Neural cell (in vitro differentiated cells): ENCODE data around the gene DIDO1. TPM values are rescaled to one million over a fixed set of nuclear protein-coding genes. Genes with fewer than 3 reads are reported as not detected.

Source experiments
- H2AFZ ChIP-seq: fragments of 200-600, 300-800 bp; sonication (generic), shearing (Covaris generic); 2 replicates; pipeline ENCODE4 v1.6.0; 2014; ENCODE audit warnings: low read depth, mild to moderate bottlenecking, antibody characterized with exemption, low read length, moderate library complexity
- H3F3A ChIP-seq: fragments of 200-600 bp; shearing (Covaris generic); 2 replicates; pipeline ENCODE4 v1.6.1; 2016; ENCODE audit warnings: mild to moderate bottlenecking, moderate library complexity, mixed read lengths, antibody characterized with exemption, low read length; ENCODE audit not compliant: insufficient read depth, poor library complexity, severe bottlenecking
- H3K27ac ChIP-seq: fragments of 200-600, 300-800 bp; sonication (generic), shearing (Covaris generic); 2 replicates; pipeline ENCODE4 v1.5.1; 2014; ENCODE audit warnings: mild to moderate bottlenecking, low read length, moderate library complexity
- H3K27me3 ChIP-seq: fragments of 300-800, 200-600 bp; sonication (generic), shearing (Covaris generic); 2 replicates; pipeline ENCODE4 v1.6.0; 2014; ENCODE audit warnings: mild to moderate bottlenecking, low read depth, low read length, moderate library complexity; ENCODE audit not compliant: insufficient read depth
- H3K36me3 ChIP-seq: fragments of 300-800, 200-600 bp; sonication (generic), shearing (Covaris generic); 2 replicates; pipeline ENCODE4 v1.5.1; 2014; ENCODE audit warnings: mild to moderate bottlenecking, antibody characterized with exemption, low read length, moderate library complexity; ENCODE audit not compliant: insufficient read depth
- H3K4me2 ChIP-seq: fragments of 300-800, 200-600 bp; sonication (generic), shearing (Covaris generic); 2 replicates; pipeline ENCODE4 v1.6.0; 2014; ENCODE audit warnings: mild to moderate bottlenecking, low read length
- H3K4me3 ChIP-seq: fragments of 300-800, 200-600 bp; sonication (generic), shearing (Covaris generic); 2 replicates; pipeline ENCODE4 v1.5.1; 2014; ENCODE audit warnings: mild to moderate bottlenecking, low read length, moderate library complexity
- H3K79me2 ChIP-seq: fragments of 200-600 bp; shearing (Covaris generic); replicated peaks from 2 replicates; pipeline ENCODE4 v1.6.0; 2014; ENCODE audit warnings: mild to moderate bottlenecking, low read length, moderate library complexity; ENCODE audit not compliant: insufficient read depth
- H3K9ac ChIP-seq: fragments of 300-800, 200-600 bp; sonication (generic), shearing (Covaris generic); 2 replicates; pipeline ENCODE4 v1.6.1; 2016; ENCODE audit warnings: mild to moderate bottlenecking, low read length, mixed read lengths
- H3K9me2 ChIP-seq: fragments of 200-600 bp; shearing (Covaris generic); 2 replicates; pipeline ENCODE4 v1.6.1; 2016; ENCODE audit warnings: mild to moderate bottlenecking, low read length, mixed read lengths; ENCODE audit not compliant: insufficient read depth
- H3K9me3 ChIP-seq: fragments of 200-600, 300-800 bp; sonication (generic), shearing (Covaris generic); 2 replicates; pipeline ENCODE4 v1.6.1; 2016; ENCODE audit warnings: mild to moderate bottlenecking, mixed run types, low read length, moderate library complexity, mixed read lengths
- H4K20me1 ChIP-seq: fragments of 200-600 bp; shearing (Covaris generic); 2 replicates; pipeline ENCODE4 v1.6.1; 2016; ENCODE audit warnings: mild to moderate bottlenecking, mixed run types; ENCODE audit not compliant: insufficient read depth
- EP300 ChIP-seq: fragments of 450-650 bp; conservative IDR thresholded peaks from 2 replicates; pipeline ENCODE4 v1.6.1; 2014; ENCODE audit warnings: antibody characterized with exemption, mild to moderate bottlenecking, moderate library complexity; ENCODE audit not compliant: poor library complexity, severe bottlenecking
- EZH2 ChIP-seq: fragments of 200-600, 300-800 bp; shearing (Covaris generic), sonication (generic); IDR thresholded peaks from 2 replicates; pipeline ENCODE4 v1.6.1; 2014; ENCODE audit warnings: antibody characterized with exemption, low read length, borderline replicate concordance, mild to moderate bottlenecking; ENCODE audit not compliant: insufficient read depth, poor library complexity, severe bottlenecking
- MXI1 ChIP-seq: fragments of 450-650 bp; conservative IDR thresholded peaks from 2 replicates; pipeline ENCODE4 v1.6.1; 2014; ENCODE audit warnings: antibody characterized with exemption, mild to moderate bottlenecking; ENCODE audit not compliant: poor library complexity, severe bottlenecking
- POLR2AphosphoS5 ChIP-seq: IDR thresholded peaks from 2 replicates; pipeline ENCODE4 v1.6.1; 2012
- RAD21 ChIP-seq: fragments of 450-650 bp; conservative IDR thresholded peaks from 2 replicates; pipeline ENCODE4 v1.6.1; 2014; ENCODE audit warnings: antibody characterized with exemption, mild to moderate bottlenecking, moderate library complexity
- SMC3 ChIP-seq: fragments of 450-650 bp; conservative IDR thresholded peaks from 2 replicates; pipeline ENCODE4 v1.6.1; 2014; ENCODE audit warnings: antibody characterized with exemption, mild to moderate bottlenecking, moderate library complexity; ENCODE audit not compliant: poor library complexity
- TAF1 ChIP-seq: IDR thresholded peaks from 2 replicates; pipeline ENCODE4 v1.6.1; 2012; ENCODE audit warnings: low read depth
- polyA plus RNA-seq: library from polyadenylated mRNA; depleted of rRNA; stranded (reverse); fragments of >200 nt; gene quantifications from 2 replicates; pipeline ENCODE4 v1.2.3, GENCODE V29; 2014
- TF ChIP-seq, protein P1 (sequence below): fragments of 450-650 bp; IDR thresholded peaks from 2 replicates; pipeline ENCODE4 v1.5.1; 2014; ENCODE audit warnings: antibody characterized with exemption, mild to moderate bottlenecking, moderate library complexity; ENCODE audit not compliant: poor library complexity, severe bottlenecking
- TF ChIP-seq, protein P2 (sequence below): IDR thresholded peaks from 2 replicates; pipeline ENCODE4 v1.6.1; 2012; ENCODE audit warnings: borderline replicate concordance

Gene DIDO1
- polyA plus RNA-seq, 1 donor from 2014 or later, result 42.8 TPM

- H3K9ac ChIP-seq, result no peak overlapping the region
- H3K4me3 ChIP-seq, result no peak overlapping the region
- H3K4me2 ChIP-seq, result no peak overlapping the region
- H3K9me3 ChIP-seq, result no peaks in the 10 kb centered on the region
- no peaks in the 10 kb centered on the region for H3K9me2 ChIP-seq
- no peak for TF ChIP-seq TAF1
- TF ChIP-seq RAD21, result no peak
- TF ChIP-seq EP300, result no peak
- no peak for TF ChIP-seq POLR2AphosphoS5
- TF ChIP-seq, protein P1, sequence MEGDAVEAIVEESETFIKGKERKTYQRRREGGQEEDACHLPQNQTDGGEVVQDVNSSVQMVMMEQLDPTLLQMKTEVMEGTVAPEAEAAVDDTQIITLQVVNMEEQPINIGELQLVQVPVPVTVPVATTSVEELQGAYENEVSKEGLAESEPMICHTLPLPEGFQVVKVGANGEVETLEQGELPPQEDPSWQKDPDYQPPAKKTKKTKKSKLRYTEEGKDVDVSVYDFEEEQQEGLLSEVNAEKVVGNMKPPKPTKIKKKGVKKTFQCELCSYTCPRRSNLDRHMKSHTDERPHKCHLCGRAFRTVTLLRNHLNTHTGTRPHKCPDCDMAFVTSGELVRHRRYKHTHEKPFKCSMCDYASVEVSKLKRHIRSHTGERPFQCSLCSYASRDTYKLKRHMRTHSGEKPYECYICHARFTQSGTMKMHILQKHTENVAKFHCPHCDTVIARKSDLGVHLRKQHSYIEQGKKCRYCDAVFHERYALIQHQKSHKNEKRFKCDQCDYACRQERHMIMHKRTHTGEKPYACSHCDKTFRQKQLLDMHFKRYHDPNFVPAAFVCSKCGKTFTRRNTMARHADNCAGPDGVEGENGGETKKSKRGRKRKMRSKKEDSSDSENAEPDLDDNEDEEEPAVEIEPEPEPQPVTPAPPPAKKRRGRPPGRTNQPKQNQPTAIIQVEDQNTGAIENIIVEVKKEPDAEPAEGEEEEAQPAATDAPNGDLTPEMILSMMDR, result no peak
- TF ChIP-seq SMC3, result no peak
- TF ChIP-seq MXI1, result no peak
- no peaks in the 10 kb centered on the region for H3K36me3 ChIP-seq
- H2AFZ ChIP-seq, result no peak overlapping the region
- H4K20me1 ChIP-seq, result no peaks in the 10 kb centered on the region
- no peaks in the 10 kb centered on the region for H3K79me2 ChIP-seq
- no peaks in the 10 kb centered on the region for H3K27me3 ChIP-seq
- H3K27ac ChIP-seq, result no peak overlapping the region
- H3F3A ChIP-seq, result no peaks in the 10 kb centered on the region
Measured at GRCh38 chr20:62876501-62876901, 49.8 kb downstream of the DIDO1 start.

- H2AFZ ChIP-seq, result no peak overlapping the region
- no peak overlapping the region for H3K9ac ChIP-seq
- no peaks in the 10 kb centered on the region for H3F3A ChIP-seq
- H3K4me2 ChIP-seq, result no peak overlapping the region
- TF ChIP-seq RAD21, result no peak
- no peak for TF ChIP-seq MXI1
- TF ChIP-seq, protein P2, sequence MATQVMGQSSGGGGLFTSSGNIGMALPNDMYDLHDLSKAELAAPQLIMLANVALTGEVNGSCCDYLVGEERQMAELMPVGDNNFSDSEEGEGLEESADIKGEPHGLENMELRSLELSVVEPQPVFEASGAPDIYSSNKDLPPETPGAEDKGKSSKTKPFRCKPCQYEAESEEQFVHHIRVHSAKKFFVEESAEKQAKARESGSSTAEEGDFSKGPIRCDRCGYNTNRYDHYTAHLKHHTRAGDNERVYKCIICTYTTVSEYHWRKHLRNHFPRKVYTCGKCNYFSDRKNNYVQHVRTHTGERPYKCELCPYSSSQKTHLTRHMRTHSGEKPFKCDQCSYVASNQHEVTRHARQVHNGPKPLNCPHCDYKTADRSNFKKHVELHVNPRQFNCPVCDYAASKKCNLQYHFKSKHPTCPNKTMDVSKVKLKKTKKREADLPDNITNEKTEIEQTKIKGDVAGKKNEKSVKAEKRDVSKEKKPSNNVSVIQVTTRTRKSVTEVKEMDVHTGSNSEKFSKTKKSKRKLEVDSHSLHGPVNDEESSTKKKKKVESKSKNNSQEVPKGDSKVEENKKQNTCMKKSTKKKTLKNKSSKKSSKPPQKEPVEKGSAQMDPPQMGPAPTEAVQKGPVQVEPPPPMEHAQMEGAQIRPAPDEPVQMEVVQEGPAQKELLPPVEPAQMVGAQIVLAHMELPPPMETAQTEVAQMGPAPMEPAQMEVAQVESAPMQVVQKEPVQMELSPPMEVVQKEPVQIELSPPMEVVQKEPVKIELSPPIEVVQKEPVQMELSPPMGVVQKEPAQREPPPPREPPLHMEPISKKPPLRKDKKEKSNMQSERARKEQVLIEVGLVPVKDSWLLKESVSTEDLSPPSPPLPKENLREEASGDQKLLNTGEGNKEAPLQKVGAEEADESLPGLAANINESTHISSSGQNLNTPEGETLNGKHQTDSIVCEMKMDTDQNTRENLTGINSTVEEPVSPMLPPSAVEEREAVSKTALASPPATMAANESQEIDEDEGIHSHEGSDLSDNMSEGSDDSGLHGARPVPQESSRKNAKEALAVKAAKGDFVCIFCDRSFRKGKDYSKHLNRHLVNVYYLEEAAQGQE, result no peak
- no peak for TF ChIP-seq EP300
- TF ChIP-seq EZH2, result no peak
- no peak for TF ChIP-seq SMC3
- TF ChIP-seq POLR2AphosphoS5, result no peak
- TF ChIP-seq TAF1, result no peak
- TF ChIP-seq, protein P1, result no peak
- no peaks in the 10 kb centered on the region for H3K79me2 ChIP-seq
- H3K4me3 ChIP-seq, result no peak overlapping the region
- H4K20me1 ChIP-seq, result no peaks in the 10 kb centered on the region
- H3K27me3 ChIP-seq, result no peaks in the 10 kb centered on the region
- no peaks in the 10 kb centered on the region for H3K9me3 ChIP-seq
- H3K9me2 ChIP-seq, result no peaks in the 10 kb centered on the region
- H3K36me3 ChIP-seq, result no peaks in the 10 kb centered on the region
- no peak overlapping the region for H3K27ac ChIP-seq
Measured at GRCh38 chr20:62875419-62876361, 50.6 kb downstream of the DIDO1 start.
